ENCODE results near the gene COL8A2. TPM values are rescaled to one million over a fixed set of nuclear protein-coding genes. Genes with fewer than 3 reads are reported as not detected.

COL8A2 gene
- total RNA-seq, 2 experiments from 2014 or later = 0.05 to 0.06 TPM

- intact Hi-C loops (cut with DNase I, micrococcal nuclease) = no loop called here
- POLR2A ChIA-PET = no interaction called here
- no peaks in the 10 kb centered on the region for H3K27me3 Mint-ChIP-seq
- no peaks in the 10 kb centered on the region for H3K27me3 ChIP-seq (ENCODE audit: control insufficient read depth in 1 of 2, insufficient read depth in 2 of 2, low read length in 2 of 2)
- DNase-seq (no peak), ATAC-seq (ENCODE audit: poor library complexity) (no peak)
- H3K27ac ChIP-seq (ENCODE audit: low read depth in 1 of 2, low read length in 2 of 2) = no peak overlapping the region
- H3K9me3 Mint-ChIP-seq = no peaks in the 10 kb centered on the region
- peak overlapping the region; percentile 68 for H3K27ac Mint-ChIP-seq
- CTCF ChIA-PET = no interaction called here
- TF ChIP-seq, protein P1, sequence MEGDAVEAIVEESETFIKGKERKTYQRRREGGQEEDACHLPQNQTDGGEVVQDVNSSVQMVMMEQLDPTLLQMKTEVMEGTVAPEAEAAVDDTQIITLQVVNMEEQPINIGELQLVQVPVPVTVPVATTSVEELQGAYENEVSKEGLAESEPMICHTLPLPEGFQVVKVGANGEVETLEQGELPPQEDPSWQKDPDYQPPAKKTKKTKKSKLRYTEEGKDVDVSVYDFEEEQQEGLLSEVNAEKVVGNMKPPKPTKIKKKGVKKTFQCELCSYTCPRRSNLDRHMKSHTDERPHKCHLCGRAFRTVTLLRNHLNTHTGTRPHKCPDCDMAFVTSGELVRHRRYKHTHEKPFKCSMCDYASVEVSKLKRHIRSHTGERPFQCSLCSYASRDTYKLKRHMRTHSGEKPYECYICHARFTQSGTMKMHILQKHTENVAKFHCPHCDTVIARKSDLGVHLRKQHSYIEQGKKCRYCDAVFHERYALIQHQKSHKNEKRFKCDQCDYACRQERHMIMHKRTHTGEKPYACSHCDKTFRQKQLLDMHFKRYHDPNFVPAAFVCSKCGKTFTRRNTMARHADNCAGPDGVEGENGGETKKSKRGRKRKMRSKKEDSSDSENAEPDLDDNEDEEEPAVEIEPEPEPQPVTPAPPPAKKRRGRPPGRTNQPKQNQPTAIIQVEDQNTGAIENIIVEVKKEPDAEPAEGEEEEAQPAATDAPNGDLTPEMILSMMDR (IDR thresholded peaks at IDR 0.05) = no peak
- peaks cover 38% of the 10 kb centered on the region for H3K4me1 Mint-ChIP-seq (ENCODE audit: low read depth)
- peaks cover 47% of the 10 kb centered on the region for H3K36me3 Mint-ChIP-seq (ENCODE audit: low read depth)
- H3K36me3 ChIP-seq (ENCODE audit: insufficient read depth, low read length) = peaks cover 30% of the 10 kb centered on the region
- H3K4me3 Mint-ChIP-seq = no peak overlapping the region
- H3K4me1 ChIP-seq (ENCODE audit: insufficient read depth, low read length) = peaks cover 2% of the 10 kb centered on the region
- no peak overlapping the region for H3K4me3 ChIP-seq (ENCODE audit: low read length)
- H3K9me3 ChIP-seq (ENCODE audit: control insufficient read depth in 1 of 2, insufficient read depth in 1 of 2, low read length in 2 of 2) = no peaks in the 10 kb centered on the region
Measured at GRCh38 chr1:36142121-36142520, 17.1 kb upstream of the COL8A2 start.

- H3K4me3 ChIP-seq (ENCODE audit: low read length) = no peak overlapping the region
- ATAC-seq (ENCODE audit: poor library complexity) (no peak), DNase-seq (no peak)
- H3K27ac Mint-ChIP-seq = no peak overlapping the region
- TF ChIP-seq, protein P1 (IDR thresholded peaks at IDR 0.05) = no peak
- no peaks in the 10 kb centered on the region for H3K27me3 Mint-ChIP-seq
- peaks cover 41% of the 10 kb centered on the region for H3K36me3 ChIP-seq (ENCODE audit: insufficient read depth, low read length)
- ChIA-PET POLR2A (interaction anchor here (0.8 to 1.0 kb wide), 3 partner anchors 10 to 30 kb away, joined by 3 read pairs; partner anchors contain the start of gene TRAPPC3), CTCF (no interaction called here)
- peaks cover 35% of the 10 kb centered on the region for H3K4me1 Mint-ChIP-seq (ENCODE audit: low read depth)
- H3K27ac ChIP-seq (ENCODE audit: low read depth in 1 of 2, low read length in 2 of 2) = no peak overlapping the region
- H3K4me3 Mint-ChIP-seq = no peak overlapping the region
- H3K4me1 ChIP-seq (ENCODE audit: insufficient read depth, low read length) = peaks cover 5% of the 10 kb centered on the region
- no peaks in the 10 kb centered on the region for H3K9me3 ChIP-seq (ENCODE audit: control insufficient read depth in 1 of 2, insufficient read depth in 1 of 2, low read length in 2 of 2)
- no peaks in the 10 kb centered on the region for H3K9me3 Mint-ChIP-seq
- peaks cover 57% of the 10 kb centered on the region for H3K36me3 Mint-ChIP-seq (ENCODE audit: low read depth)
- intact Hi-C loops (cut with DNase I, micrococcal nuclease) = no loop called here
- no peaks in the 10 kb centered on the region for H3K27me3 ChIP-seq (ENCODE audit: control insufficient read depth in 1 of 2, insufficient read depth in 2 of 2, low read length in 2 of 2)
Measured at GRCh38 chr1:36139521-36139920, 14.5 kb upstream of the COL8A2 start.

DNA sequence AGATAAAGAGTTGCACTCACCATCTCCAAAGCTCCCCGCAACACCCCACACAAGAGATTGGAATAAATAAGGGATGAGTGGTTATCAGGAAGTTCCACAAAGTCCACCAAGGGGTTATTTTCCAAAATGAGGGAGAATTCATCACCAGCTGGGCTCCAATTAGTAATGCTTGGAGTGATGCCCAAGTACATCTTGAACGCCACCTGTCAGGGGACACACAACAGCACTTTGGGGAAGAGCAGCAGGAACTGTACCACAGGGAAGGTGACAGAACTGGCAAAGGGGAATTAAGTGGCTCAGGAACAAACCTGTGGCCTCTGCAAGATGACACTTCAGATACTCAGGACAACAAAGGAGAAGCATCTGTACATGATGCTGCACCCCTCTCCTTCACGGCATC is 12.8 kb upstream of the COL8A2 start:
- H3K4me1 ChIP-seq (ENCODE audit: insufficient read depth, low read length) = peaks cover 6% of the 10 kb centered on the region
- no peaks in the 10 kb centered on the region for H3K9me3 ChIP-seq (ENCODE audit: control insufficient read depth in 1 of 2, insufficient read depth in 1 of 2, low read length in 2 of 2)
- ChIA-PET CTCF (no interaction called here), POLR2A (no interaction called here)
- no peak overlapping the region for H3K27ac Mint-ChIP-seq
- intact Hi-C loops (cut with DNase I, micrococcal nuclease) = no loop called here
- H3K9me3 Mint-ChIP-seq = no peaks in the 10 kb centered on the region
- no peaks in the 10 kb centered on the region for H3K27me3 ChIP-seq (ENCODE audit: control insufficient read depth in 1 of 2, insufficient read depth in 2 of 2, low read length in 2 of 2)
- ATAC-seq (ENCODE audit: poor library complexity) (no peak), DNase-seq (no peak)
- H3K36me3 ChIP-seq (ENCODE audit: insufficient read depth, low read length) = peaks cover 41% of the 10 kb centered on the region
- H3K27ac ChIP-seq (ENCODE audit: low read depth in 1 of 2, low read length in 2 of 2) = no peak overlapping the region
- no peak overlapping the region for H3K4me3 Mint-ChIP-seq
- H3K4me1 Mint-ChIP-seq (ENCODE audit: low read depth) = peaks cover 25% of the 10 kb centered on the region
- no peak overlapping the region for H3K4me3 ChIP-seq (ENCODE audit: low read length)
- TF ChIP-seq, protein P1 (IDR thresholded peaks at IDR 0.05) = no peak
- H3K27me3 Mint-ChIP-seq = no peaks in the 10 kb centered on the region
- peaks cover 57% of the 10 kb centered on the region for H3K36me3 Mint-ChIP-seq (ENCODE audit: low read depth)

Measured in CD4-positive, alpha-beta T cell (primary cell).